Prostate gland (tissue), 2 donors: ENCODE data around the gene KCNK4.

ENCODE experiments used
- POLR2AphosphoS5 ChIP-seq: sonication (generic); formaldehyde crosslinking; IDR thresholded peaks from one replicate; pipeline ENCODE4 v1.6.1; 2017; ENCODE audit warnings: antibody characterized with exemption
- TF ChIP-seq, protein P1 (sequence below), 4 experiments: fragments of 200-600 bp in 2 of 4; fragments of 450-650 bp in 2 of 4; sonication (generic) in 2 of 4; IDR thresholded peaks; 1 replicate in 3 of 4; 2 replicates in 1 of 4; pipeline ENCODE4 v1.5.1; 2016 to 2019; ENCODE audit warnings: antibody characterized with exemption in 4 of 4, mild to moderate bottlenecking in 2 of 4, moderate library complexity in 2 of 4

DNA sequence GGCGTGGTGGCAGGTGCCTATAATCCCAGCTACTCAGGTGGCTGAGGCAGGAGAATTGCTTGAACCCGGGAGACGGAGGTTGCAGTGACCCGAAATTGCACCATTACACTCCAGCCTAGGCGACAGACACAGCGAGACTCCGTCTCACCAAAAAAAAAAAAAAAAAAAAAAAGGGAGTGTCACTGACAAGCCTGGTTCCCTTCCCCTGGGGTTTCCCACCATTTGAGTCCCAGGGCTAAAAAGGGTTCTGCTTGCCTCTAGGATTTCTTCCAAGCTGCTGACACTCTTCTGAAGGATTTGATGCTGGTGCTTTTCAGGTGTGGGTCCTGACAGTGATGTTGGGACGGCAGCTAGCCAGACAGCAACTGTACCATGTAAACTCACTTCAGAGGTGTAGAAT is 47.6 kb downstream of the KCNK4 start:
- TF ChIP-seq, protein P1, sequence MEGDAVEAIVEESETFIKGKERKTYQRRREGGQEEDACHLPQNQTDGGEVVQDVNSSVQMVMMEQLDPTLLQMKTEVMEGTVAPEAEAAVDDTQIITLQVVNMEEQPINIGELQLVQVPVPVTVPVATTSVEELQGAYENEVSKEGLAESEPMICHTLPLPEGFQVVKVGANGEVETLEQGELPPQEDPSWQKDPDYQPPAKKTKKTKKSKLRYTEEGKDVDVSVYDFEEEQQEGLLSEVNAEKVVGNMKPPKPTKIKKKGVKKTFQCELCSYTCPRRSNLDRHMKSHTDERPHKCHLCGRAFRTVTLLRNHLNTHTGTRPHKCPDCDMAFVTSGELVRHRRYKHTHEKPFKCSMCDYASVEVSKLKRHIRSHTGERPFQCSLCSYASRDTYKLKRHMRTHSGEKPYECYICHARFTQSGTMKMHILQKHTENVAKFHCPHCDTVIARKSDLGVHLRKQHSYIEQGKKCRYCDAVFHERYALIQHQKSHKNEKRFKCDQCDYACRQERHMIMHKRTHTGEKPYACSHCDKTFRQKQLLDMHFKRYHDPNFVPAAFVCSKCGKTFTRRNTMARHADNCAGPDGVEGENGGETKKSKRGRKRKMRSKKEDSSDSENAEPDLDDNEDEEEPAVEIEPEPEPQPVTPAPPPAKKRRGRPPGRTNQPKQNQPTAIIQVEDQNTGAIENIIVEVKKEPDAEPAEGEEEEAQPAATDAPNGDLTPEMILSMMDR (IDR thresholded peaks at IDR 0.05), result no peak
- no peak for TF ChIP-seq POLR2AphosphoS5
